Cerebellar nuclear complex (tissue), 1 donor: ENCODE measurements around the gene ABLIM2.

ENCODE experiments used
- DNase-seq, 2 experiments: peaks; one replicate each; lab custom pipeline; 2025; lab: John Stamatoyannopoulos, UW

The ABLIM2 gene

DNA sequence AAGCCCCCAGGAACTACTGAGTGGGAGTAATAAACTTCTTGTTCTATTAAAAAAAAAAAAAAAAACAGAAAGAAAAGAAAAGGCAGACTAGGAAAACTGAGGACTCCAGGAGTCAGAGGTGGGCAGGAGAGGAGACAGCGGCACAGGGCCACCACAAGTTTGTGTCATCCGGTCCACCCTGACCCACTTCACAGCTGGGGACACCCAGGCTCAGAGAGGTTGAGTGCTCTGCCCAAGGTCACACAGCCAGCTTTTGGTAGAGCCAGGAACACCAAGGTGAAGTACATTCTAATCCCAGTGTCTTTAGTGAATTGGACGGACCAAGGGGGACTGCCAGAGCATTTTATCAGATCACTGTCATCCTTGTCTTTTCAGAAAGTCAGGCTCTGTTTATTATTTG lies 16.4 kb upstream of the ABLIM2 start:
- DNase-seq = no peak

DNA sequence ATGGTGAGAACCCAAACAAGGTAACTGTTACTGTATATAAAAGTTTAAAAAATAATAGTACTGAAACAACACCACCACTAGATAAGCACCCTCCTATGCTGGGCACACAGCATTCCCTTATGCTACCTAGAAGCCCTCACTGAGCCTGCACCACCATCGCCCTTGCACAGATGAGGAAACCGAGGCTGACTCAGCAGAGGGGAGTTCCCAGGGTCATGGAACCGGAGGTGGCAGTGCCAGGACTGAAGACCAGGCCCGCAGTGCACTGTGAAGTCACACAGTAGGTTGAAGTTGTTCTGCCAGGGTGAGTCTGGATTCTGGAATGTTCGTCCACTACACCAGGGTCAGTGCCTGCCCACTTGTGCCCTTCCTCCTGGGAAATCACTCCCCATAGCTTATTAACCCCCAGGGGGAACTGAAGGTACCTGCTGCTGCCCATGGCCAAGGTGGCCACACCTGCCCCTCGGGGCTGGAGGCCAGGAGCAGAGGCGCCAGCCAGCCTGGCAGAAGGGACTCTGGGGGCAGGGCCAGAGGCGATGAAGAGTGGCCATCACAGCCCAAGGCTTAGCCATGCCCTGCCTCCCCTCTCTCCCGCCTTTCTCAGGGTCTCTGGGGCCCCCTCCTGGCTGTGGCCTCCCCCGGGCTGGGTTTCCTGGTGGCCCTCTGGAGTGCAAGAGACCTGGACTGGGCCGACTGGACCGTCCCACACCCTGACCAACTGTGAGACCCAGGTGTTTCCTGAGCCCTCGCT lies 15.1 kb upstream of the ABLIM2 start:
- no peak for DNase-seq

DNA sequence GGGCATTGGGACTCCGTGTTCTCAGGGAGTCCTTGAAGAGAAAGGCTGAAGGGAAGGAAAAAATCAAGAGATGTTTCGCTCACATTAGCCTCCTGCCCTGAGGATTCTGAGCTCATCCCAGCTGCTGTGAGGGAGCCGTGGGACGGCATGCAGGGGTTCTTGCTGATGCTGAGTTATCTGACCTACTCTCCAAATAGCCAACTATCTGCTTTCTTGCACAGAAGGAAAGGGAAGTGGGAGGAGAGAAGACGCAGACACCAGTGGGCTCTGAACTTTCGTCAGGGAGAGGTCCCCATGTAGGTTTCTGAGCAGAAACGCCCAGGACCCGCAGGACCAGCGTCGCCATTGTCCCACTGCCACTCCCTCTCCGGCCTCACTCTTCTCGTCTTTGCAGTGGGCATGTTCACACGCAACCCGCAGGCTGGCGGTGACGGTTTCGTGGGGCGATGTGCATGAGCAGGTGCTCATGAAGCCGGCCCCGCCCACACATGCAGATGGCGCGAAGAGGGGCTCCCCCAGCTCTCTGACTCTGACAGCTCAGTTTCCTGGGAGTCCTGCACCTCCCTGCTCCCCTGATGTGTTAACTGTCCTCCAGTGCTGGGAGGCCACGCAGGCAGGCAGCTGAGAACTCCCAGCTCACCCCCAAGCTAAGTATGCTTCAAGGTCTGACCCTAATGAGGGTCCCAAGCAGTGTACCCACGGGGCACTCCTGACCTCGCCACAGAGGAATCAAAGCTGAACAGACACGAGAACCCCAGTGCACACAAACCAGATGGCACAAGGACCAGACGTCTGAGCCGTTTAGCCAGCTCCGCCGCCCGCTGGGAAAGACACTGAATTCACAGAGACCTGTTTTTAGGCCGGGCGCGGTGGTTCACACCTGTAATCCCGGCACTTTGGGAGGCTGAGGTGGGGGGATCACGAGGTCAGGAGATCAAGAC lies 13.6 kb upstream of the ABLIM2 start:
- no peak for DNase-seq

DNA sequence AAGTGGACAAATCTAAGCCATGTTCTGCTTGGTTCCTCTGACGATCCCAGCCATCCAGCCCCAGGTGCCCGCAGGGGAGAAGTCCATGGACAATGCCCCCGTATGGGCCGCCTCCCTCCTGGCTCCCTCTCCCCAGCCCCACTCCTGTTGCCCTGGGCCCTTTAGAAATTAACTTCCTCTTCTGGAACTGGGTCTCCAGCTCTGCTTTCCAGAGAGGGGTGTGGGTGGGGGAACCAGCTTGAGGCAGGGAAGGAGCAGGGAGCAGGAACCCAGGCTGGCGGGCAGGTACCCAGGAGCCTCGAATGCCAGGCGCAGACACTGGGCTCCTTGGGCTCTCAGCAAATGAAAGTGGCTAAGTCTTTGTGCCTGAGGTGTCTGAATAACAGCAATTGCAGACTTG lies 12.7 kb upstream of the ABLIM2 start:
- no peak for DNase-seq

DNA sequence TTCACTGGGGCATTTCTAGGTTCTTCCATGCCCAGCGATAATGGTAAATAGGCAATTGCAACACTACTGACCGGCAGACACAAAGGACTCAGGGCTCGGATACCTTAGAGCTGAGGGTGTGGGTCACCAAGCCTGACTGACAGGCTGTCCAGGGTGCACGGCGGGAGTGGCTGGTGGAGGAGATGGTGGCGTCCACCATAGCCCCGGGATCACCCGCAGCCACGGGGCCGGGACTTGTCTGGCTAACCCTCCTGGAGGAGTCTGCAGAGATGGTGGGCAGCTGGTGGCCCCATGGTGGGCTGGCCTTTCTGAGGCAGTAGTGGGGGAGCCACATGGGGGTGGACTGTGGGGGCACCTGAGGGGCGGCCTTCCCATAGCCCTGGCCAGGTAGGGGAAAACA lies 11.7 kb upstream of the ABLIM2 start:
- DNase-seq = no peak

DNA sequence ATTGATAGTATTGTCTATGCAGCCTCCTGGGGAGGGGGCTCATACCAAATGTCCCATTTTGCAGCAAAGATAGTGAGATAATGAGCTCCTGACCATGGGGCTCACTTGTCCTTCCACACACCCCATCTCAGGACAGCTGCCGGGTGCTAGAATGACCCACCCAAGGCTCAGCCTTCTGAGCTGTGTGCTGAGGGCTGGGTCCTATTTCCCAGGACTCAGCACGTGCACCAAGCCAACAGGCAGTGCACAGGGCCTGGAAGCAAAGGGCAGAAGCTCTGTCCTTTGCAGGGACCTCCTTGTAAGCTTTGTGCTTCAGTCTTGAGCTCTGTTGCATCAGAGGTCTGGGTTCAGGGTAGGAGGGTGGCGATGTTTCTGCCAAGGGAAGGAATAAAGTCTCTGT lies 11.2 kb upstream of the ABLIM2 start:
- DNase-seq = no peak

DNA sequence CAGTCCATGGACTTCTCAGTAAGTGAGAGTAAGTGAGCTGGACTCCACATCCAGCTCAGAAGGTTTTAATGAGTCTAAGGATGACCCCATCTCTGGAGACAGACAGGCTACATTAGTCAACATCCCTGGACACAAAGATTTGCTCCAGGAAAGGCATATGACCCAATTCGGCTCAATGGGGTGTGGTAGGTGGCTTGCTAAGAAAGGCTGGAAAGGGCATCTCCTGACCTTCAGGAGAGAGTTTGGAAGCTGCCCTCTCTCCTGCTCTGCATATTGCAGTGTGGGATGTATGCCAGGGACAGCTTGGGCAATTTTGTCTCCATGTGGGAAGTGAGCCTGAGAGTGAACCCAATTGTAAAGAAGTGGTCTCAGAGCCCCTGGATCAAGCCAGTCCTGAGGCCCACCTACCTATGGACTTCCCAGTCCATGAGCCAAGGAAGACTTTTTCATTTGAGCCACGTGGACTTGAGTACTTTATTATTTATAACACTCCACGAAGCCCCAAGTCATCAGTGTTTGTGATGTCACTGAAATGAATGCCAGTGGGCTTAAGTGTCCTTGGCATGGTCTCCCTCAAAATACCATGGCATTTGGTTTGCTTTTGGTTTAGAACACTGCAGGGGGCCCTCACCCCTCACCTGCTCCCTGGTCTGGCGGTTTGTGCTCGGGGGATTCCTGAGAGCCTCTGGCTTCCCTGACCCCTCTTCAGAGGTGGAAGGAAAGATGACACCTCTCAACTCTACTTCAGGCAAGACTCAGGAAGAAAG lies 10.4 kb upstream of the ABLIM2 start:
- no peak for DNase-seq

DNA sequence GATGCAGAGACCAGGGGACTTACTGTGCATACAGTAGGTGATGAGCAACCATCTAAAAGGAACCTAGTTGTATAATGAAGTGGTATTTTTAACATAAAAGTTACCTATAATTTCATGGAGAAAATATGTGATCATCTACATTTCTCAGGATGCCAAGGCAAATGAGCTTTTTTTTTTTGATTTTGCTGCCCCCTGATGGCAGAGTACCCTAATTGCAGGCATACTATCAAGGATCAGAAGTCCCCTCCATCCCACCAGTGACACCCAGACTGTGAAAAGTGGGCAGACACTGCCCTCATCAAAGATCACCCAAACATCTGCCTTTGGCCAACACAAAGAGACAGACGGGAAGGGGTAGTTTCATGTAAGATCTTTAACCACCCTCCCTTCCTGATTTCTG lies 9.6 kb upstream of the ABLIM2 start:
- no peak for DNase-seq

DNA sequence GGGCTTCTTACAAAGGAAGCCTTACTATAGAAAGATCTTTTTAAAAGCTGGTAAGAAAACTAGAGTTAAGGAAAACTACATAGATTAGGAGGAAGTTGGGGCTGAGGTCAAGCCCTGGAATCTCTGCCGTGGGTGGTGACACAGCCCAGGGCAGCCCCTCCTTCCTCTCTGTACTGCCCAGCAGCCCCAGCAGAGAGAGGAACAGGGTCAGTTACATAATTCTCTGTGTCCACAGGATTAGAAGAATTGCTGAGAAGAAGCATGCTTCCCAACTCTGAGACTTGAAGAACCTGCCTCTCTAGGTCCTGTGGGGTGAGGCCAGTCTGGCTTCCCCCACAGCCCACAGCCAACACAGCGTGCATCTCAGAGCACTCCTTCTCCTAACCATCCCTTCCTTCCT lies 9.2 kb upstream of the ABLIM2 start:
- no peak for DNase-seq

DNA sequence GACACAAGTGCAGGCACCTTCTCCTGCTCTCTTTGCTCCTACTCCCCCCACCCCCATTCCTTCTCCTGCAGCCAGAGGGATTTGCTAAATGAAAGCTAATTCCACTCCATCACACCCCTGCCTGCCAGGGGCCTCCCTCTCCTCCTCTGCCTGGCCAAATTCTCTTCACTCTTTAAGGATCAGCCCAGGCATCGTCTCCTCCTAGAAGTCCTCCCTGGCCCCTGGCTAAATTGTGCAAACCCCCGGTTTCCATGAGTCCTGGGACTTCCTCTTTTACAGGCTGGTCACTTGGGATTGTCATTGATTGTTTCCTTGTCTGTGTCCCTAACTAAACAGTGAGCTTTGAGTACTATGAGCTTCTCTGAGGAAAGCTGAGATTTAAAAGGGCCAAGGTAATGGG lies 8.7 kb upstream of the ABLIM2 start:
- no peak for DNase-seq

DNA sequence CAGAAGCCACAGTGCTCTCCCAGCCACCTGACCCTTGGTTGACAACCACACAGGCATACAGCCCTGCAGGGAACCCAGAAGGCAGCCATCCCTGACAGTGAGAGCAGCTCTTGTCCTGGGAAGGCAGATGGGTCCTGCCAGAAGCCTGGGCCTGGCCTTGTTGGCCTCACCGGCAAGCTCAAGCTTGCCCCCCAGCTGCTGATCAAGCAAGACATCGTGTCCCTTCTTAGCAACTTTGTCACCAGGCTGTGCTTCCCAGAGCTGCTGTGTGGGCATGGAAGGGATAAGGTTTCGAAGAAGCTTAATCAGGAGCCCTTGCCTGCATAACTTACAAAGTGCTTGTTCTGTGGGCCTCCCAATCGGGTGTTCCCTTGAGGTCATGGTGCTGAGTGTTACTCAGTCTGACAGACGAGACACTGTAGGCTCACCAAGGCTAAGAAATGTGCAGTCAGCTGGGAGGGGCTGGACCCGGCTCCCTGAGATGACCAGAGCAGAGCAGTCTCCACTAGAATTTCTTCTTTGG lies 6.8 kb upstream of the ABLIM2 start:
- DNase-seq = no peak

DNA sequence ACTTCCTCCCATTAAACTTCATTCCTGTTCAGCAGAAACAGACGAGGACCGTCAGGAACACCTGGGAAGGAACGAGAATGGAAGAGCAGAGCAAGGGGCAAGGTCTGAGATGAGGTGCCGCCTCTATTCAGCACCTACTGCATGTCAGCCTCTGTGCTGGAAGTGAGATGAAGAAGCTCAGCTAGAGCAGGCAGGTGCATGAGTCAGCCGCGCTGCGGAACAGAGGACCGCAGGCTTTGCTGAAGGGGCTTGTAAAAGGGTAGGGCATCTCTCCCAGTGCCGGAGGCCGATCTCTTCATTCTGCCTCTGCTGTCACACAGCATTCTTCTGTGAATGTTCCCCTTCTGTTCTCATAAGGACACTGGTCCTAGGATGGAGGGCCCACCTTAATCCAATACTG lies 6.1 kb upstream of the ABLIM2 start:
- no peak for DNase-seq

DNA sequence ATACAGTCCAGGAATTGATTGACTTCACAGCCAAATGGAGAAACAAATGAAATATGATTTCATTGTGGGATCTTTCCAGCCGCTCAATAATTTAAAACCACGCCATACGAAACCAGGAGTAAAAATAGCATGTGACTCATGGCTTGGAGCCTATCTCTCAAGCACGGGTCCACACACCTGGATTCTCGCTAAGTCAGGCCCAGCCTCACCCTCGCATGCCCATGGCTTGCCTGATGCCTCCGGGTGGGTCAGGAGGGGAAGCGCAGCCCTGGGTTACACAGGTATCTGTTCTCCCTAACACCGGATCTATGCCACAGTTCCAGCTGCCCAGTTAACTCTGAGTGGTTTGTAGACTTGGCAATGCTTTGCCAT lies 5.6 kb upstream of the ABLIM2 start:
- no peak for DNase-seq

DNA sequence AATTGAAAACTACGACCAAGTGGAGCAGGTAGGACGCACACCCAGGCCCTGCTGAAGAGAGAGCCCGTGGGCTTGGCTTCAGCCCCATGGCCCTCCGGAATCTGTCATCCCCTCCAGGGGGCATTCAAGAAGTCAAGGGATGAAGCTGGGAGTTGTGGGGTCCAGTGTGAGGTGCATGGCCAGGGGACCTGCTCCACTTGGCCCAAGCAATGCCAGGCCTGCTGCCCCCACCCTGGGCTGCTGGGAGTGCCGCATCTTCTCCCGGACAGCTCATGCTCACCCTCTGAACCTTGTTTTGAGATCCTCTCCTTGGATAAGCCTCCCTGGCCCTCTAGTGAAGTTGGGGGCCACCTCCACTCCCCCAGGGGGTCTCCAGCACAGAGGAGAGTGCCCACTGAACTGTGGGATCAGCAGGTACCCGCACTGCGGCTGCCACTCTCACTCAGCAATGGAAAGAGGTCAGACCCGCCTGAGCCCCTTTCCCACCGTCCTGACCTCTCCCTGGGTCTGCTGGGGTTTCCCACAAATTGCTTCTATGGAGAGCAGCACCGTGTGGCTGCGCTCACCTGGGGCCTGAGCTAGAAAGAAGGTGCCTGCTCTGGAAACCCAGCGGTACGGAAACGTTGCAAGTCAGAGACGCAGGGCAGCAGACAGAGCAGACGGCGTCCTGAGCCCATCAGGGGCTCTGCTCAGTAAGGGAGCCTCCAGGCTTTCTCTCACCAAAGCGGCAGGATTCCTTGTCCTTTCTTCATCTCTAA lies 5.0 kb upstream of the ABLIM2 start:
- no peak for DNase-seq

DNA sequence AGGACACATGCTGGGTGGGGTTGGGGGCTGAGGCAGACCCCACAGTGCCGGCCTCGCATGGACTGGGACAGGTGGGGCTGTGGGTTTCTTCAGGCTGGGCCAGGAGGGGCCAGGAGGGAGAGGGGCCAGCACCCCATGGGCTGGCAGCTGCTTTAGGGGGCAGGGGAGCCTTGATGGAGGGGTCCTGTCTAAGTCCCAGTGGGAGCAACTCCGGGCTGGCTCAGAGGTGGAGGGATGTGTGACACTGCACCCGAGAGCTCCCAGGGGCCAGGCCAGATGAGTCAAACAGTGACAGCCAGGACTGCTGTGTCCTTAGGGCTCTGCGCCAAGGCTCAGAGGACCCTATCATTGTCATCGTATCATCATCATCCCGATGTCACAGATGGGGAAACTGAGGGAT lies 4.4 kb upstream of the ABLIM2 start:
- no peak for DNase-seq

DNA sequence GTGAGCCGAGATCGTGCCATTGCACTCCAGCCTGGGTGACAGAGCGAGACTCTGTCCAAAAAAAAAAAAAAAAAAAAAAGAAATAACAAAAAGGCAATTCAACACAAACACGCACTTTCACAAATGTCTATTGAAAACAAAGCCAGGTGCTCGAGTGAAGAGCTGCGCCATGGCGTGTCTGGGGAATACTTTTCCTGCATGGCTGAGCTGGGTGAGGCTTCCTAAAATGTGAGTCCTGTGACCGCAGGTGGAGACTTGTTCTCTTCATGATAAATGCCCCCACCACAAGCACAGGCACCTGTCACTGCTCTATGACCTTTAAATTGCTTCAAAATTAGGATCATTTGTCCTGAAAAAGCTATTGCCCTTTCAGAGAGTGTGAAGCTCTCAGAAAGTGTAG lies 4.0 kb upstream of the ABLIM2 start:
- DNase-seq = no peak

DNA sequence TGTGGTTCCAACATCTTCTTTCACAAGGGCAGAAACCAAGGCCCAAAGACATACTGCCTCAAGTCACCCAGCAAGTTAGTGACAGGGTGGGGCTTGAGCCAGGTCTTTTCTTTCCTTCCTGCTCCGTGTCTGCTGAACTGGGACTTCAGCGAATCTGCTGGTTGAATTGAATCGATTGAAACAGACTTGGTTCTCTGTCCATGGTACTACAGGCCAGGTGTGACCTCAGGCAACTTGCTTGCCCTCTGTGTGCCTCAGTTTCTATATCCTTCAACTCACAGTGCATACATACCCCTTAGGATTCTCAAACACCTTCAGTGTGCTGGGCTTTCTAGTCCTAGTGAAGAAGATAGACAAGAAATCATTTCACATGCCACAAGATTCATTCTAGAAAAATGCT lies 2.0 kb upstream of the ABLIM2 start:
- DNase-seq = no peak

DNA sequence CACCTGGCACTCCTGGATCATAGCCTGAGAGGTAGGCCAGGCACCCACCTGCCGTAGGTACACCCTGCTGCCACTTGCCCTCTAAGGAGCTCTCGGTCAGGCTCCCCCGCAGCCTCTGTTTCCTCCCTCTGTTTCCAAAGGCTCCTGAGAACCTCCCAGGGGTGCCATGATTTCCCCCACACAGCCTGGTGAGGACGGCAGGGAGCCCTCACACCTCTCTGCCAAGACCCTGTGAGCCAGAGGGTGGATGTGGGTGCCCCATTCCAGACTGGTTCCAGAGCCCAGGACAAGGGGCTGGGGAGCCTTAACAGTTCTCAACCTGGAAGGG lies 1.6 kb upstream of the ABLIM2 start:
- DNase-seq = no peak

DNA sequence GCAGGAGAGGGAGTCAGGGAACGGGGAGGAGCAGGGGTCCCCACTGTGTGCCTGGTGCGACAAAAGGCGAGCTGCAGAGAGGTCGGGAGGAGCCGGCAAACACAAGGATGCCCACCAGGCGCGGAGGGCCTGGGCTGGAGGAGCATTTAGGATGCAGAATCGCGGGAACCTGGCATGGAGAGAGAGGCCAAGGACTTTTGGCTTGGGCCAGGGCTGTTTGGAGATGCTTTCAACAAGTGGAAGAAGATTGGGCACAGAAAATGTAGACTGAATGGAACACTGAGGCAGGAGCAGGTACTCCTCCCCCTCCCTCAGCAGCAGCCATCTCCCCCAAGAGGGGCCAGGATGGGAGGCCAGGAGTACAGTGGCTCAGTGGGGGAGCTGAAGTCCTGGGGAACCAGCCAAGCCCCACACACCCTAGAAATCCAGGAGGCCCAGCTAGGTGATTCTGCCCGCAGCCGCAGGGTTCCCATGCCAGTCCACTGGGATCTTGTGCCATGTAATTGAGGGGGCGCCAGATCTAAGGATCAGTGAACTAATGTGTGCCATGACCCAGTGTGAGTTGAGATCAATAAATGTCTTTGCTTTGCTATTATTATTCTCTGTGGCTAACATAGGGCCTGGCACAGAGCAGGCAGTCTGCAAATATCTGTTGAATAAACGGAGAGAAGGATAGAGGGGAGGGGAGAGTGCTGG lies 1.1 kb upstream of the ABLIM2 start:
- DNase-seq = no peak

DNA sequence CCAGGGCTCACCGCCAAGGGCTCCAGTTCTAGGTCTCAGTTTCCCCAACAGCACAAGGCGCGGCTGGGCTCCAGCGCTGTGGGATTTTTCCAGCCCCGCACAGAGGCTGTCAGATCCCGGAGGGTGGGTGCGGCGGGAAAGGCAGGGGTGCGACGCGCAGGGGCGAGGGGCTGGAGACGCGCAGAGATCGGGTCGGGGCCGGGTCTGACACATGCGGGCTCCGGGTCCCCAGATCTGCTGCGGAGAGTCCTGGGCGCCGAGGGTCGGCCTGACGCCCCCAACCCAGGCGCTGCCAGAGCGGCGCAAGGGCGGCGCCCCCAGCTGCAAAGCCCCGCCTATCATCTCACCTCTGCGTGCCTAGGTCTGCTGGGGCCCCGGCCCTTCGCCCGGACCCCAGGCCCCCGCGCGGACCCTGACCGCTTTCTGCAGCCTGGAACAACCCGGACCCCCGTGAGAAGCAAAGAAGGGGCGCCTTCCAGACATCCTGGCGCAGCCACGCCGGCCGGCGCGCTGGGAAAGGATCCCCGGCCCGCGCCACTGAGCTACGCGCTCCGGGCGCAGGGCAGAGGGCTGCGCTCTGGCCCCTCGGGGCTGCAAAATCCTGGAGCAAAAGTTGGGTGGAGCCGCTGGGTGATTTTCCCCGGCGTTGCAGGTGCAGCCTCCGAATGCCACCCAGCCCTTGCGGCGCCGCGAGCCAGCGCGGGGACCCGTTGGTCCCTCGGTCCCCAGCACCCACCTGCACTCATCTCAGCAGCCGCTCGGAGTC lies 486 bp downstream of the ABLIM2 start:
- DNase-seq = no peak

DNA sequence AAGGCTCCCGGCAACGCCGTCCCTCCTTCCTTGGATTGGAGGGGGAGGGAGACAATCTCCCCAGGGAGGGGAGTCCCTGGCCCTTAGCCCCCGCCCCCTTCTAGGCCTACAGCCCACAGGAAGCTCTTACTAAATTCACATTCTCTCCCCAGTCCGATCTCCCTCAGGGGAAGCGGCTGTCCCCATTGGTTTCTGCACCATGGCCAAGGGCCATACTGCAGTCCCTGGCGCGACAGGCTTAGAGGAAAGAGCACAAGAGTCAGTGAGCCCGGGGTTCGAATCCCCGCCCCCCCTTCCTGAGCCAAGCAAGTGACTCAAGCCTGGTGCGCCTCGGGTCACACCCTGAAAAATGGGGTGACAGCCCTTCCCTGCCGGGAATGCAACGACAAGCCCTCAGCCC lies 1.1 kb downstream of the ABLIM2 start:
- DNase-seq = no peak
